ENCODE results near the gene SNX18. TPM values are rescaled to one million over a fixed set of nuclear protein-coding genes. Genes with fewer than 3 reads are reported as not detected.

Gene SNX18
- total RNA-seq, 1 donor from 2014 or later, result 33.6 TPM

DNA sequence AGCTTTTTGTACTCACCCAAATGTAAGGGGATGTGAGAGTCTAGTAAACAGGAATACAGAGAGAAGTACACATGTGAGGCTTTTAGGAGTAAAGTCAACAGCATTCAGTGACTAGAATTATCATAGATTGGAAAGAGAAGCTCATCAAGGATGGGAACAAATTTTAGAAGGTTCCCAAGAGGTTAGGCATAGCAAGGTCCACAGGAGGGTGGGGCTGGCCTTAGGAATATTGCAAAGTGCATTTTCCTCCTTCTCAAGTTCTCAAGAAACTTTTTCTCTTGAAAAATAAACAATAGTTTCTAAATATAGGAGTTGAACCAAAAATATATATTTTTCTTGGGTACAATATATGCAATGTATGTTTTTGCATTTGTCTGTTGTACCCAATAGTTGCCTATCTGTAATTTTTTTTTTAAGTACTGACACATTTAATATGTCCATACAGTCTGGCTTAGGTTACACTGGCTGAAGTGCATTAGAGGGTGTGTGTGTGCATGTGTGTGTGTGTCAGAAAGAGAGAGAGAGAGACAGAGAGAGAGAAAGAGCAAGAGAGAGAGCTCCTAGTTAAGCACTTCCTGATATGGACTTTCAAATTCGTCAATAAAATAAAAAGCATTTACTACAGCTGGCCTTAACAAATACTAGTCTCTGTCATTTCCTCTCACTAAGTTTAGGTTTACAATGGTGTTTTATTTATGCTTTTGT is 62.2 kb downstream of the SNX18 start:
- no peak overlapping the region for H3K27ac ChIP-seq
- no peak for ATAC-seq
- no peaks in the 10 kb centered on the region for H3K27me3 ChIP-seq (ENCODE audit: low read depth)
- H3K36me3 ChIP-seq, result no peaks in the 10 kb centered on the region
- DNase-seq, result no peak
- no peak overlapping the region for H3K4me3 ChIP-seq
- TF ChIP-seq, protein P1, sequence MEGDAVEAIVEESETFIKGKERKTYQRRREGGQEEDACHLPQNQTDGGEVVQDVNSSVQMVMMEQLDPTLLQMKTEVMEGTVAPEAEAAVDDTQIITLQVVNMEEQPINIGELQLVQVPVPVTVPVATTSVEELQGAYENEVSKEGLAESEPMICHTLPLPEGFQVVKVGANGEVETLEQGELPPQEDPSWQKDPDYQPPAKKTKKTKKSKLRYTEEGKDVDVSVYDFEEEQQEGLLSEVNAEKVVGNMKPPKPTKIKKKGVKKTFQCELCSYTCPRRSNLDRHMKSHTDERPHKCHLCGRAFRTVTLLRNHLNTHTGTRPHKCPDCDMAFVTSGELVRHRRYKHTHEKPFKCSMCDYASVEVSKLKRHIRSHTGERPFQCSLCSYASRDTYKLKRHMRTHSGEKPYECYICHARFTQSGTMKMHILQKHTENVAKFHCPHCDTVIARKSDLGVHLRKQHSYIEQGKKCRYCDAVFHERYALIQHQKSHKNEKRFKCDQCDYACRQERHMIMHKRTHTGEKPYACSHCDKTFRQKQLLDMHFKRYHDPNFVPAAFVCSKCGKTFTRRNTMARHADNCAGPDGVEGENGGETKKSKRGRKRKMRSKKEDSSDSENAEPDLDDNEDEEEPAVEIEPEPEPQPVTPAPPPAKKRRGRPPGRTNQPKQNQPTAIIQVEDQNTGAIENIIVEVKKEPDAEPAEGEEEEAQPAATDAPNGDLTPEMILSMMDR (IDR thresholded peaks at IDR 0.05), result no peak
- intact Hi-C loops (cut with DNase I), result no loop called here
- no peaks in the 10 kb centered on the region for H3K9me3 ChIP-seq
- peaks cover 23% of the 10 kb centered on the region for H3K4me1 ChIP-seq

DNA sequence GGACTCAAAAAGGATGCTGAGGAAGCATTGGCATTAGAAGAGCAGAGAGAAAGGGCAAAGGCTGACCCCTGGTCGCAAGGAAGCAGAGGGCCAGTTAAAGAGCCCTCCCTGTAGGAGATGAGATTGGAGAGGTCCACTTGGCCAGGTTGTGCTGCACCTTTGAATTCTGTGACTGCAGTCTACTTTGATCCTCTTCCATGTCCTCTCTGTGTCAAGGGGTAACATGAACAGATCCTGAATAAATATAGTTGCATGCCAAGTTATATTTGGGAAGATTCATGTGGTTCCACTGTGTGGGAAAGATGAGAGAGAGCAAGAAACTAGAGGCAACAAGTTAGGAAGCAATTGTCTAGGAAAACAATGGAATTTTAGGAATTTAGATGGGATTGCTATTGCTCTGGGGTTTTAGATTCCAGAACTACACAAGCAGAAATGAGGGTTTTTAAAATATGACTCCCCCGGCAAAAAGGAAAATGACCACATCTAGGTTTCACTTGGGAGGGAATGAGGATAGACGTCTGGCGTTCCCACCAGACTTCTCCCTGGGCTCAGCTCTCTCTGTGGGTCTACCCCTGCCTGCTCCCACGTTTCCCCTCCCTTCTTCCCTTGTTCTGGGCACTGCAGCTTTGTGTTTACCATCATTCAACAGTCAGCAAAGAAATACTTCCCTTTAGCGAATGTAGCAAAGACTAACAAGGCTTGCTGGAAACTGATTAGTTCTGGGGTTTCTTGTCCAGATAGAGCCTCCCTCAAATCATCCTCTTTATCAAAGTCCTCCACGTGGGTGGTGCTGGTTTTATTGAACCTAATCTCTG is 63.6 kb downstream of the SNX18 start:
- H3K27me3 ChIP-seq (ENCODE audit: low read depth), result no peaks in the 10 kb centered on the region
- intact Hi-C loops (cut with DNase I), result no loop called here
- ATAC-seq (no peak), DNase-seq (no peak)
- no peak overlapping the region for H3K4me3 ChIP-seq
- H3K9me3 ChIP-seq, result peaks cover 3% of the 10 kb centered on the region
- H3K4me1 ChIP-seq, result peaks cover 23% of the 10 kb centered on the region
- no peaks in the 10 kb centered on the region for H3K36me3 ChIP-seq
- TF ChIP-seq, protein P1 (IDR thresholded peaks at IDR 0.05), result no peak
- peak overlapping the region; percentile 26 for H3K27ac ChIP-seq

DNA sequence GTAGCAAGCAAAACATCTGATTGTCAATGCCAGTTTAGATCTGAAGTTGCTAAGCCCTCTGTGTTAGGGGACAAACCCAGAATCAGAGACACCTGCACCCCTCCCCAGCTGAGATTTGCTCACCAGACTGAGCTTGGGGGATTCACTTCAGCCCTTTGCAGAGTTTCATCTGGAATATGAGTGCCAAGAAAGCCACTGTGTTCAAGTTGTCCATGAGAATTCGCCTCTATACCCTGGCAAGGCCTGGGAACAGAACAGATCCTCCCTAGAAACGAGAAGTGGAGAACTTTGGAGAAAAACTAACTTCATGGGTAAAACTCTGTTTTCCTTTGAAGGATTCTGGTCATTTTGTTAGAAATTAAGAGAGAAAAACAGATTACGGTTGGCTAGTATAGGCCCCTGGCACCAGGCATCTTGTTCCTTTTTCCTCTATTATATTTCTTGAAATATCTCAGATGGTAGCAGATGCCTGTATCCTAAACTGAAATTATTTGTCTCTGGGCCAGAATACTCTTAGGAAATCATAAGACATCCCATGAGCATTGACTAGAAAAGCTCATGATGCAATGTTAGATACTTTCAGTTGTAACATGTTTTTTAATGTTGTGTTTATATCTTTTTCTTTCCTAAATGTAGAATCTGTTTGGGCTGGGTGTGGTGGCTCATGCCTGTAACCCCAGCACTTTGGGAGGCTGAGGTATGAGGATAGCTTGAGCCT is 64.4 kb downstream of the SNX18 start:
- no peaks in the 10 kb centered on the region for H3K36me3 ChIP-seq
- peaks cover 23% of the 10 kb centered on the region for H3K4me1 ChIP-seq
- intact Hi-C loops (cut with DNase I), result no loop called here
- no peak for ATAC-seq
- peak overlapping the region; percentile 26 for H3K27ac ChIP-seq
- H3K9me3 ChIP-seq, result peaks cover 8% of the 10 kb centered on the region
- no peaks in the 10 kb centered on the region for H3K27me3 ChIP-seq (ENCODE audit: low read depth)
- TF ChIP-seq, protein P1 (IDR thresholded peaks at IDR 0.05), result no peak
- DNase-seq, result no peak
- no peak overlapping the region for H3K4me3 ChIP-seq

DNA sequence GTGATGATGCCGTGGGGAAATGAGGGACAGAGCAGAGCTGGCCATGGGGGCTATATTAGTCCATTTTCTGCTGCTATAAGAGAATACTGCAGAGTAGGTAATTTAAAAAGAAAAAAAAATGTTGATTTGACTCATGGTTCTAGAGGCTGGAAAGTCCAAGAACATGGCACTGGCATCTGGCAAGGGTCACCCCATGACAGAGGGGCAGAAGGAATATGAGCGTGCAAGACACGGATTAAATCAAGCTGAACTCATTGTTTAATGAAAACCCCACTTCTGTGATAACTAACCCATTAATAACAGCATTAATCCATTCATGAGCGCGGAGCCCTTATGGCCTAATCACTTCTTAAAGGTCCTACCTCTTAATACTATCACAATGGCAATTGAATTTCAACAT is 68.8 kb downstream of the SNX18 start:
- Histone ChIP-seq H3K27me3 (ENCODE audit: low read depth) (no peaks in the 10 kb centered on the region), H3K4me3 (no peak overlapping the region), H3K9me3 (peaks cover 8% of the 10 kb centered on the region), H3K36me3 (no peaks in the 10 kb centered on the region), H3K4me1 (peaks cover 15% of the 10 kb centered on the region), H3K27ac (no peak overlapping the region)
- TF ChIP-seq, protein P1 (IDR thresholded peaks at IDR 0.05), result no peak
- no peak for ATAC-seq
- intact Hi-C loops (cut with DNase I), result no loop called here
- DNase-seq, result no peak

DNA sequence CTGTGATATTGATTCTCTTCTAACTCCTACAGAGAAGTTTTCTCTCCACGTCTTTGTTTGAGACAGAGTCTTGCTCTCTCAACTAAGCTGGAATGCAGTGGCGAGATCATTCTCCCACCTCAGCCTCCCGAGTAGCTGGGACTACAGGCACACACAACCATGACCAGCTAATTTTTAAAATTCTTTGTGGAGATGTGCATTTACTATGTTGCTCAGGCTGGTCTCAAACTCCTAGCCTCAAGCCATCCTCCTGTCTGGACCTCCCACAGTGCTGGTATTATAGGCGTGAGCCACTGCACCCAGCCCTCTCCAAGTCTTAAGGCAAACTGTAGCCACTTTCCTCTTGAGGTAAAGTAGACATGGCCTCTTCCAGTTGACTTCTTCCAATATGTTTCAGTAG is 72.2 kb downstream of the SNX18 start:
- Histone ChIP-seq H3K4me1 (peaks cover 6% of the 10 kb centered on the region), H3K27ac (no peak overlapping the region), H3K27me3 (ENCODE audit: low read depth) (no peaks in the 10 kb centered on the region), H3K36me3 (no peaks in the 10 kb centered on the region), H3K9me3 (peaks cover 8% of the 10 kb centered on the region), H3K4me3 (no peak overlapping the region)
- intact Hi-C loops (cut with DNase I), result no loop called here
- ATAC-seq (no peak), DNase-seq (no peak)
- TF ChIP-seq, protein P1 (IDR thresholded peaks at IDR 0.05), result no peak

Data from lower lobe of right lung (tissue), 2 donors.